H1 (cell line): ENCODE data around the gene HSD17B4. TPM values are rescaled to one million over a fixed set of nuclear protein-coding genes. Genes with fewer than 3 reads are reported as not detected.

Experiments
- CTCF ChIA-PET: fragments of 300-600 bp; sonication (Branson Sonifier 250); formaldehyde crosslinking; loops from one replicate; lab custom pipeline; 2021; ENCODE audit not compliant: partially characterized antibody; lab: Charles Lee
- POLR2A ChIA-PET: fragments of 300-600 bp; sonication (Branson Sonifier 250); formaldehyde crosslinking; loops from one replicate; lab custom pipeline; 2021; ENCODE audit warnings: inconsistent platforms; ENCODE audit not compliant: partially characterized antibody; lab: Charles Lee
- DNase-seq, 2 experiments: peaks; one replicate each; pipeline versions ENCODE4 v3.0.0 to v3.0.0-alpha.2; 2010 to 2022; ENCODE audit warnings: low spot score in 2 of 2, low read depth in 1 of 2, mixed read lengths in 1 of 2
- FAIRE-seq: peaks from 2 replicates; lab custom pipeline; 2011; peaks lifted over from hg19 to GRCh38; lab: Jason Lieb, UNC
- H2AFZ ChIP-seq: 2 replicates; pipeline ENCODE4 v1.8.1; 2012; ENCODE audit warnings: low read length, inconsistent platforms
- H2AK5ac ChIP-seq: 2 replicates; pipeline ENCODE4 v1.6.1; 2013; ENCODE audit warnings: low read depth, low read length
- H2BK120ac ChIP-seq: replicated peaks from 2 replicates; pipeline ENCODE3; 2013; ENCODE audit warnings: low read depth, low read length, inconsistent platforms
- H2BK12ac ChIP-seq: 2 replicates; pipeline ENCODE4 v1.6.1; 2013; ENCODE audit warnings: low read depth, low read length
- H2BK15ac ChIP-seq: 2 replicates; pipeline ENCODE4 v1.6.1; 2013; ENCODE audit warnings: low read length
- H2BK20ac ChIP-seq: 2 replicates; pipeline ENCODE4 v1.6.1; 2013; ENCODE audit warnings: low read length
- H2BK5ac ChIP-seq: 2 replicates; pipeline ENCODE4 v1.6.1; 2013; ENCODE audit warnings: low read depth, low read length
- H3K14ac ChIP-seq: 2 replicates; pipeline ENCODE4 v1.6.1; 2013; ENCODE audit warnings: inconsistent platforms; ENCODE audit not compliant: insufficient read length
- H3K18ac ChIP-seq: 2 replicates; pipeline ENCODE4 v1.6.1; 2013; ENCODE audit warnings: low read length; ENCODE audit errors: extremely low read depth
- H3K23ac ChIP-seq: 2 replicates; pipeline ENCODE4 v1.6.1; 2013; ENCODE audit warnings: inconsistent platforms; ENCODE audit not compliant: insufficient read length
- H3K23me2 ChIP-seq: 2 replicates; pipeline ENCODE4 v1.6.1; 2013; ENCODE audit warnings: low read depth, low read length
- H3K27ac ChIP-seq: 2 replicates; pipeline ENCODE4 v1.6.1; 2011; ENCODE audit warnings: low read depth, low read length, inconsistent platforms
- H3K27me3 ChIP-seq, 4 experiments: replicated peaks in 1 of 4; 1 replicate in 1 of 4; 2 replicates in 3 of 4; pipeline versions ENCODE4 v1.6.1 to v1.8.1; 2011 to 2013; ENCODE audit warnings: low read length in 3 of 4, mild to moderate bottlenecking in 3 of 4, inconsistent platforms in 2 of 4, mixed read lengths in 2 of 4, moderate library complexity in 1 of 4; ENCODE audit not compliant: control insufficient read depth in 3 of 4, insufficient read depth in 3 of 4; ENCODE audit errors: extremely low read depth in 1 of 4
- H3K36me3 ChIP-seq, 4 experiments: 2 replicates each; pipeline versions ENCODE4 v1.6.1 to v1.8.1; 2011 to 2013; ENCODE audit warnings: mild to moderate bottlenecking in 4 of 4, low read length in 3 of 4, moderate library complexity in 2 of 4, control low read depth in 1 of 4, inconsistent platforms in 1 of 4; ENCODE audit not compliant: insufficient read depth in 4 of 4, control insufficient read depth in 2 of 4
- H3K4ac ChIP-seq: replicated peaks from 2 replicates; pipeline ENCODE3; 2013; ENCODE audit warnings: low read length, low read depth, mixed read lengths, inconsistent platforms; ENCODE audit not compliant: insufficient read length
- H3K4me1 ChIP-seq, 4 experiments: replicated peaks in 1 of 4; 1 replicate in 1 of 4; 2 replicates in 3 of 4; pipeline versions ENCODE4 v1.6.1 to v1.8.1; 2011 to 2013; ENCODE audit warnings: low read length in 3 of 4, inconsistent platforms in 2 of 4, mixed read lengths in 1 of 4; ENCODE audit not compliant: insufficient read depth in 4 of 4, control insufficient read depth in 3 of 4
- H3K4me2 ChIP-seq, 2 experiments: 2 replicates each; pipeline versions ENCODE4 v1.6.1 to v1.8.1; 2011 to 2013; ENCODE audit warnings: low read depth in 2 of 2, low read length in 2 of 2, control low read depth in 1 of 2, inconsistent platforms in 1 of 2, mild to moderate bottlenecking in 1 of 2; ENCODE audit not compliant: insufficient read depth in 1 of 2
- H3K4me3 ChIP-seq, 4 experiments: fragments of 200-600, 300-600 bp in 1 of 4; sonication (generic), shearing (Covaris generic), sonication (Bioruptor Twin) in 1 of 4; 2 replicates each; pipeline versions ENCODE4 v1.5.1 to v1.8.1; 2011 to 2016; ENCODE audit warnings: low read length in 4 of 4, low read depth in 3 of 4, control low read depth in 2 of 4, inconsistent platforms in 2 of 4, mild to moderate bottlenecking in 2 of 4, mixed read lengths in 1 of 4, moderate library complexity in 1 of 4; ENCODE audit not compliant: insufficient read depth in 2 of 4; ENCODE audit errors: extremely low read depth in 1 of 4
- H3K56ac ChIP-seq: replicated peaks from 2 replicates; pipeline ENCODE3; 2013; ENCODE audit warnings: low read depth, mild to moderate bottlenecking, mixed read lengths, low read length, inconsistent platforms; ENCODE audit not compliant: insufficient read length
- H3K79me1 ChIP-seq: 2 replicates; pipeline ENCODE4 v1.6.1; 2013; ENCODE audit warnings: low read depth, low read length, control low read depth
- H3K79me2 ChIP-seq, 2 experiments: 2 replicates each; pipeline versions ENCODE4 v1.6.1 to v1.8.1; 2012 to 2013; ENCODE audit warnings: low read length in 2 of 2, mild to moderate bottlenecking in 2 of 2, inconsistent platforms in 1 of 2; ENCODE audit not compliant: insufficient read depth in 2 of 2, control insufficient read depth in 1 of 2
- H3K9ac ChIP-seq, 4 experiments: replicated peaks in 1 of 4; 1 replicate in 1 of 4; 2 replicates in 3 of 4; pipeline versions ENCODE4 v1.6.1 to v1.8.1; 2011 to 2013; ENCODE audit warnings: low read depth in 3 of 4, low read length in 3 of 4, control low read depth in 2 of 4, mild to moderate bottlenecking in 2 of 4, moderate library complexity in 2 of 4, inconsistent platforms in 1 of 4; ENCODE audit errors: extremely low read depth in 1 of 4
- H3K9me3 ChIP-seq, 2 experiments: 2 replicates each; pipeline versions ENCODE4 v1.6.1 to v1.8.1; 2012 to 2013; ENCODE audit warnings: mild to moderate bottlenecking in 2 of 2, moderate library complexity in 2 of 2, control low read depth in 1 of 2, inconsistent platforms in 1 of 2, low read depth in 1 of 2, low read length in 1 of 2, mixed read lengths in 1 of 2; ENCODE audit not compliant: insufficient read depth in 2 of 2
- H4K20me1 ChIP-seq, 2 experiments: replicated peaks in 1 of 2; 2 replicates each; pipeline versions ENCODE3 to v1.8.1; 2011 to 2013; ENCODE audit warnings: inconsistent platforms in 2 of 2, low read length in 2 of 2, mild to moderate bottlenecking in 1 of 2; ENCODE audit not compliant: insufficient read depth in 2 of 2, control insufficient read depth in 1 of 2
- H4K5ac ChIP-seq: 2 replicates; pipeline ENCODE4 v1.6.1; 2013; ENCODE audit warnings: low read length, low read depth, mixed read lengths, inconsistent platforms; ENCODE audit not compliant: insufficient read length
- H4K8ac ChIP-seq: 2 replicates; pipeline ENCODE4 v1.8.0; 2013; ENCODE audit warnings: mild to moderate bottlenecking, moderate library complexity, low read length, inconsistent platforms; ENCODE audit not compliant: insufficient read depth; ENCODE audit errors: extremely low read depth
- H4K91ac ChIP-seq: replicated peaks from 2 replicates; pipeline ENCODE3; 2013; ENCODE audit warnings: low read length, mixed read lengths, inconsistent platforms; ENCODE audit not compliant: insufficient read length
- CHD1 ChIP-seq: IDR thresholded peaks from 2 replicates; pipeline ENCODE4 v1.6.1; 2012; ENCODE audit warnings: low read depth, low read length, improper control_type of control experiment
- CTCF ChIP-seq, 3 experiments: IDR thresholded peaks; 1 replicate in 2 of 3; 2 replicates in 1 of 3; pipeline versions ENCODE4 v1.5.1 to v1.6.1; 2011; ENCODE audit warnings: low read length in 3 of 3, mild to moderate bottlenecking in 3 of 3, inconsistent platforms in 2 of 3, low read depth in 1 of 3, moderate library complexity in 1 of 3; ENCODE audit not compliant: insufficient read depth in 1 of 3; ENCODE audit errors: control extremely low read depth in 1 of 3
- EGR1 ChIP-seq: IDR thresholded peaks from 2 replicates; pipeline ENCODE4 v1.6.1; 2011; ENCODE audit warnings: low read depth, low read length, borderline replicate concordance
- JUND ChIP-seq: IDR thresholded peaks from 2 replicates; pipeline ENCODE4 v1.6.1; 2011; ENCODE audit warnings: mild to moderate bottlenecking, improper control_type of control experiment, low read length
- RAD21 ChIP-seq, 2 experiments: IDR thresholded peaks in 1 of 2; conservative IDR thresholded peaks in 1 of 2; 2 replicates each; pipeline ENCODE4 v1.6.1; 2011; ENCODE audit warnings: low read depth in 2 of 2, low read length in 2 of 2, improper control_type of control experiment in 1 of 2, inconsistent platforms in 1 of 2, mild to moderate bottlenecking in 1 of 2, moderate library complexity in 1 of 2
- RNF2 ChIP-seq: fragments of 200-900, 300-1000 bp; sonication (generic); IDR thresholded peaks from 2 replicates; pipeline ENCODE4 v1.7.1; 2016; ENCODE audit warnings: borderline replicate concordance, low read depth, mild to moderate bottlenecking, antibody characterized with exemption, low read length; ENCODE audit not compliant: poor library complexity, severe bottlenecking; ENCODE audit errors: missing control alignments
- SP1 ChIP-seq: IDR thresholded peaks from 2 replicates; pipeline ENCODE4 v1.6.1; 2011; ENCODE audit warnings: low read depth, low read length
- WGBS, 2 experiments: shearing (Covaris generic) in 1 of 2; methylation state at CpG; one replicate each; pipeline versions ENCODE4 v1.1.6 to v1.1.7; 2013 to 2015; ENCODE audit warnings: low lambda C conversion rate in 2 of 2, mixed read lengths in 2 of 2, inconsistent platforms in 1 of 2, low coverage in 1 of 2, missing lambda C conversion rate in 1 of 2; ENCODE audit not compliant: insufficient replicate concordance in 2 of 2, insufficient coverage in 1 of 2, insufficient read length in 1 of 2; ENCODE audit errors: extremely low coverage in 1 of 2, missing lambda C conversion rate in 1 of 2; 5-methylcytosine and 5-hydroxymethylcytosine counted together
- polyA plus RNA-seq, 7 experiments: library from polyadenylated mRNA; depleted of rRNA in 3 of 7; stranded (reverse) in 5 of 7; unstranded in 2 of 7; fragments of >200 nt in 5 of 7; fragments of 200-250 nt in 2 of 7; gene quantifications; 1 replicate in 5 of 7; 2 replicates in 1 of 7; 4 replicates in 1 of 7; pipeline versions ENCODE4 v1.2.1 to v1.2.3, GENCODE V29; 2011 to 2013; ENCODE audit warnings: missing spikeins in 2 of 7, mixed read lengths in 2 of 7
- total RNA-seq: library from RNA; stranded (reverse); fragmentation: NEBNext Ultra II Directional; extraction: Animal tissue kit (Norgen Biotek cat#: 25700); gene quantifications from 2 replicates; pipeline ENCODE4 v1.2.1, GENCODE V29; 2021

HSD17B4 gene
- total and polyA plus RNA-seq, 2 of the 8 experiments (the other 6 are each of a cell fraction or from before 2014, with no cell fraction given), result 305 to 369 TPM

- no peak overlapping the region for H3K4ac ChIP-seq
- H3K27me3 ChIP-seq, result no peaks in the 10 kb centered on the region
- no peak overlapping the region for H3K23ac ChIP-seq
- no peaks in the 10 kb centered on the region for H3K23me2 ChIP-seq
- no peak overlapping the region for H3K56ac ChIP-seq
- H3K4me1 ChIP-seq, result peaks cover 0 to 3% (median 0%) of the 10 kb centered on the region in 4 experiments; a peak in 3 of 7 replicates
- H3K4me2 ChIP-seq, result no peak overlapping the region
- H3K79me2 ChIP-seq, result no peaks in the 10 kb centered on the region
- no peak overlapping the region for H3K18ac ChIP-seq
- no peak overlapping the region for H2BK15ac ChIP-seq
- H3K27ac ChIP-seq, result no peak overlapping the region
- ChIA-PET POLR2A (no interaction called here), CTCF (interaction anchor here (0.7 to 1.9 kb wide), 11 partner anchors 12 to 157 kb away, joined by 3 to 7 read pairs (median 4); no protein-coding TSS in a partner anchor)
- H4K5ac ChIP-seq, result no peak overlapping the region
- no peak overlapping the region for H3K9ac ChIP-seq
- no peak overlapping the region for H4K91ac ChIP-seq
- H3K14ac ChIP-seq, result no peak overlapping the region
- no peaks in the 10 kb centered on the region for H3K9me3 ChIP-seq
- no peak overlapping the region for H2BK5ac ChIP-seq
- H3K4me3 ChIP-seq, result no peak overlapping the region
- H4K8ac ChIP-seq, result no peak overlapping the region
- no peak for TF ChIP-seq JUND
- TF ChIP-seq SP1, result no peak
- TF ChIP-seq CHD1, result no peak
- no peak for TF ChIP-seq RNF2
- no peak for TF ChIP-seq EGR1
- peak in 2 of 3 experiments; percentile 44 to 71; a peak in 3 of 4 replicates for TF ChIP-seq CTCF (IDR thresholded peaks at IDR 0.05; ENCODE audit: control extremely low read depth in 1 of 3, insufficient read depth in 1 of 3, low read depth in 1 of 3, low read length in 3 of 3)
- peak; percentile 45 to 60 for TF ChIP-seq RAD21 (IDR thresholded peaks at IDR 0.05 in 1 of 2, conservative IDR thresholded peaks at IDR 0.05 in 1 of 2; ENCODE audit: low read depth in 2 of 2, low read length in 2 of 2)
- H2BK120ac ChIP-seq, result no peak overlapping the region
- no peak overlapping the region for H2BK20ac ChIP-seq
- no peaks in the 10 kb centered on the region for H4K20me1 ChIP-seq
- 57% methylated on average over 1 of the region's 1 CpG; no CpG with 5 or more reads in 1 of the 2 experiments for WGBS, 2 experiments
- no peaks in the 10 kb centered on the region for H3K79me1 ChIP-seq
- no peak overlapping the region for H2AFZ ChIP-seq
- no peak overlapping the region; the same call in 1 of the 2 replicates for H2BK12ac ChIP-seq
- no peak overlapping the region for H2AK5ac ChIP-seq
- DNase-seq, result peak in 1 of 2 experiments; percentile 15
- FAIRE-seq, result peak; percentile 60
- no peaks in the 10 kb centered on the region for H3K36me3 ChIP-seq
These were observed 130.7 kb downstream of the HSD17B4 start for GRCh38 chr5:119582987-119583386.
